Brain microvascular endothelial cell (primary cell): ENCODE measurements around the gene CACNG5.

ENCODE experiments used
- DNase-seq: peaks from one replicate; pipeline ENCODE4 v3.0.0-alpha.2; 2020
- H3K27ac ChIP-seq: fragments of 250-450 bp; sonication (Bioruptor Pico); 2 replicates; pipeline ENCODE4 v1.5.1; 2020; ENCODE audit warnings: mild to moderate bottlenecking, moderate library complexity
- H3K27me3 ChIP-seq: fragments of 250-450 bp; sonication (Bioruptor Pico); replicated peaks from 2 replicates; pipeline ENCODE4 v1.5.1; 2020; ENCODE audit warnings: mild to moderate bottlenecking
- H3K36me3 ChIP-seq: fragments of 250-450 bp; sonication (Bioruptor Pico); replicated peaks from 2 replicates; pipeline ENCODE4 v1.5.1; 2020; ENCODE audit warnings: mild to moderate bottlenecking
- H3K4me3 ChIP-seq: 2 replicates; pipeline ENCODE4 v1.5.1; 2011; ENCODE audit warnings: low read depth, mild to moderate bottlenecking, control low read depth, low read length, moderate library complexity
- in situ Hi-C: cut with HindIII; loops from 2 replicates; pipeline ENCODE4 v1.10.0; 2017; ENCODE audit warnings: low sequenced_read_pairs, low pct_ligation_motif_present
- TF ChIP-seq, protein P1 (sequence below): IDR thresholded peaks from 2 replicates; pipeline ENCODE4 v1.5.1; 2011; ENCODE audit warnings: low read depth, mild to moderate bottlenecking, moderate library complexity, low read length, control low read depth, inconsistent platforms; ENCODE audit errors: missing control alignments

The CACNG5 gene

DNA sequence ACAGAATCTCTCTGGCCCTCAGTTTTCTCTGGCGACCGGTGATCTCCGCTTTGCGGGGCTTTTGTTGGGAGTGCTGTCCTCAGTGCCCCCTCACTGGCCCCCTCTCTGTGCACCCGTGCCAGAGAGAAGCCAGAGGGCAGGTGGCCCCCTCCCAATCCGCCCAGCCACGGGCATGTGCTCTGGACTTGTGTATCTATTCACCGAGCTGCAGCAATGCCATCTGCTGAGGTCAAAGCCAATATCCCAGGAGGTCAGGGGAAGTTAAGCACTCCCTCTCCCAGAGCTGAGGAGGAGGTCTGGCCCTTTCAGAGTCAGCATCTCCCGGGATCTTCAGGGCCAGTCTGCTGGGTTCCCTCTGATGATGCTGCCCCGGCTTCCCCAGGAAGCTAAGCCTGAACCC lies 5.1 kb downstream of the CACNG5 start:
- in situ Hi-C loops = no loop called here
- no peak overlapping the region for H3K27ac ChIP-seq
- TF ChIP-seq, protein P1, sequence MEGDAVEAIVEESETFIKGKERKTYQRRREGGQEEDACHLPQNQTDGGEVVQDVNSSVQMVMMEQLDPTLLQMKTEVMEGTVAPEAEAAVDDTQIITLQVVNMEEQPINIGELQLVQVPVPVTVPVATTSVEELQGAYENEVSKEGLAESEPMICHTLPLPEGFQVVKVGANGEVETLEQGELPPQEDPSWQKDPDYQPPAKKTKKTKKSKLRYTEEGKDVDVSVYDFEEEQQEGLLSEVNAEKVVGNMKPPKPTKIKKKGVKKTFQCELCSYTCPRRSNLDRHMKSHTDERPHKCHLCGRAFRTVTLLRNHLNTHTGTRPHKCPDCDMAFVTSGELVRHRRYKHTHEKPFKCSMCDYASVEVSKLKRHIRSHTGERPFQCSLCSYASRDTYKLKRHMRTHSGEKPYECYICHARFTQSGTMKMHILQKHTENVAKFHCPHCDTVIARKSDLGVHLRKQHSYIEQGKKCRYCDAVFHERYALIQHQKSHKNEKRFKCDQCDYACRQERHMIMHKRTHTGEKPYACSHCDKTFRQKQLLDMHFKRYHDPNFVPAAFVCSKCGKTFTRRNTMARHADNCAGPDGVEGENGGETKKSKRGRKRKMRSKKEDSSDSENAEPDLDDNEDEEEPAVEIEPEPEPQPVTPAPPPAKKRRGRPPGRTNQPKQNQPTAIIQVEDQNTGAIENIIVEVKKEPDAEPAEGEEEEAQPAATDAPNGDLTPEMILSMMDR = no peak
- H3K36me3 ChIP-seq = no peaks in the 10 kb centered on the region
- H3K27me3 ChIP-seq = peaks cover 16% of the 10 kb centered on the region
- no peak overlapping the region for H3K4me3 ChIP-seq
- no peak for DNase-seq

DNA sequence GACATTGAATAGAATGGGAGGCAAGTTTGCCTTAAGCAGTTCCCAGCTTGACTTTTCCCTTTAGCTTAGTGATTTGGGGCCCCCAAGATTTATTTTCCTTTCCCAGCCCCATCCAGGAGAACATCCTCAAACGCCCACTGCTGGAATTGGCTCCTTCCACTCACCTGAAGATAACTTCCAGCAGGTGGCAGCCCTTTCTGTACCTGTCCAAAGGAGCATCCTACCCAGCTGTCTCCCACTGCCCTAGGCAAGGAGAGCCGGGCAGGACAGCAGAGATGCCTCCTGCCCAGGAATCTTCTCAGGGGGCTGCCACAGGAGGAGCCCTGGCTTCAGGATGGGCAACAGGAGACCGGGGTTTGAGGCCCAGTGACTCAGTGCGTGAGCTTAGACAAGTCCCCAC lies 6.4 kb downstream of the CACNG5 start:
- in situ Hi-C loops = no loop called here
- no peak for DNase-seq

DNA sequence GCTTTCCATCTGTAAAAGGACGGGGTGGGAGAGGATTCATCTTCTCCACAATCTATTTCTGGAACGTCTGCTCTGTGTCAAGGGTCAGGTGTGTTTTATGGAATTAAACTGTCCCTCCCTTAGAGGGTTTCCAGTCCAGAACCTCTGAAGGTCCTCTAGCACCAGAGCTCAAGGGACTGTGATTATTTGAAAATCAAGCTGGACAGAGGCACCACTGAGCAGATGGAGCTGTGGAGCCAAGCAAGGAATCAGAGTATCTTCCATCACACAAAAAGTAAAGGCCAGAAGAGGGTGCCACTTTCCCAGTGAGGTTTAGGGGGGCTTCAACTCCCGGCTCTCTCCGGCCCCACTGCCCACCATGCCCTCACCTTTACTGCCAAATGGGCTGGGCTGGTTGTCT lies 6.8 kb downstream of the CACNG5 start:
- in situ Hi-C loops = no loop called here
- no peak for DNase-seq
- Histone ChIP-seq H3K4me3 (no peak overlapping the region), H3K36me3 (no peaks in the 10 kb centered on the region), H3K27ac (no peak overlapping the region), H3K27me3 (peaks cover 2% of the 10 kb centered on the region)
- TF ChIP-seq, protein P1 = no peak

More for the DNA sequence above, 6.4 kb downstream of the CACNG5 start:
- Histone ChIP-seq H3K27ac (no peak overlapping the region), H3K36me3 (no peaks in the 10 kb centered on the region), H3K27me3 (peaks cover 5% of the 10 kb centered on the region), H3K4me3 (no peak overlapping the region)
- TF ChIP-seq, protein P1 = no peak

DNA sequence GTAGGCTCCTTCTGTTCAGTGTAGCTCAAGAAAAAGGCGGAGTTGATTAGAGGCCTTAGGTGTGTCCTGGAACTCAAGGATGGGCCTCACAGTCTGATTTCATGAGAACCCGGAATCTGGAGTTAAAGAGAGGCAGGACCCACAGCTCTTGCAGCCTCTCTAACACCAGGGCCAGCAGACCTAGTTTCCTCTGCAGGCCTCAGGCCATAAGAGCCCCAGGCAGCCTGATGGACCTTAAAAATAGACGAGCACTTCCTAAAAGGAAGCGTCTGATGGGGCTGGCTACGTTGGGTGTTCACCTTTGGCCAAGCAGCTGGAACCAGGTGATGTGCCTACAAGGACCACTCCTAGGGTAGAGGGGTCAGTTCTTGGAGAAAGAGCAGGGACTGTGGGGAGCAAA lies 7.6 kb downstream of the CACNG5 start:
- no peak overlapping the region for H3K4me3 ChIP-seq
- H3K27ac ChIP-seq = no peak overlapping the region
- H3K27me3 ChIP-seq = no peaks in the 10 kb centered on the region
- no peaks in the 10 kb centered on the region for H3K36me3 ChIP-seq
- TF ChIP-seq, protein P1 = no peak
- no peak for DNase-seq
- in situ Hi-C loops = no loop called here

DNA sequence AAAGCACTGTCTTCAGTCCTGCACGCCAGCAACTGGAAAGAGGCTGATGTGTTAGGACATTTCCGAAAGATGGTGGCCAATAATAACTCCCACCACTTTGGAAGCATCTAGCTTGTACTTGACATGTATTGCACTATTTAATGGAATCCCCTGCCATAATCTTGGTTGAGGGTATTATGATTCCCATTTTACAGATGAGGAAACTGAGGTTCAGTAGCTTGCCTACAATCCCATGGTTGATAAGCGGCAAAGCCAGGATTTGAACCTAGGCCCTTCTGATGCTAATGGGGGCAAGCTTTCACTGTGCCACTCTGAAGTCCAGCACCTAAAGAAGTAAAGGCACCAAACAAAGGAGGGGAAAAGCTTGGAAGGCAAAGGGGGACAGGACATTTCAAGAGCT lies 8.0 kb downstream of the CACNG5 start:
- Histone ChIP-seq H3K27me3 (no peaks in the 10 kb centered on the region), H3K36me3 (no peaks in the 10 kb centered on the region), H3K27ac (no peak overlapping the region), H3K4me3 (no peak overlapping the region)
- DNase-seq = no peak
- TF ChIP-seq, protein P1 = no peak
- in situ Hi-C loops = no loop called here

DNA sequence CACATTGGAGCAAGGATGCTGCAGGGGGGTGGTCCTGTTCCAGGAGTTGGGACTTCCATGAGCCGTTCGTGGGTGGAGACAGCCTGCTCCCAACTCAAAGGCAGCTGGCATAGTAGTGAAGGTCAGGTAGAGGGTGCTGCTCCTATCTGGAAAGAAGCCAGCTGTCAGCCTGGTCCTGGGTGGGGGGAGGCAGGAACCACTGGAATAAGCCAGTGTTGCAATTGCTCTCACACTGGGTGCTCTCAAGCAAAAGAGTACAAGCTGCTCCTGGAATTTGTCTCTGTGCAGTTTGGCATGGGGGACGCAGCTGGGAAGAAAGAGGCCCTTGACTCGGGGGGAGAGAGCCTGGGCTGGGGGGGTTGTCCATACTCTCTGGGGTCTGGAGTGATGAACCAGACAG lies 8.7 kb downstream of the CACNG5 start:
- no peak for DNase-seq
- H3K27ac ChIP-seq = no peak overlapping the region
- no peak overlapping the region for H3K4me3 ChIP-seq
- no peaks in the 10 kb centered on the region for H3K36me3 ChIP-seq
- H3K27me3 ChIP-seq = no peaks in the 10 kb centered on the region
- TF ChIP-seq, protein P1 = no peak
- in situ Hi-C loops = no loop called here
